ENCODE measurements around the gene CXCL5. TPM values are rescaled to one million over a fixed set of nuclear protein-coding genes. Genes with fewer than 3 reads are reported as not detected.
"Not testable (repeated sequence)": the region's sequence is repeated elsewhere in the genome, so short reads cannot be mapped to it uniquely, and the experiment has no call there.

The CXCL5 gene
- polyA plus RNA-seq, 12 donors, result 0.07 to 2.3 (median 0.27) TPM; not detected in 2

DNA sequence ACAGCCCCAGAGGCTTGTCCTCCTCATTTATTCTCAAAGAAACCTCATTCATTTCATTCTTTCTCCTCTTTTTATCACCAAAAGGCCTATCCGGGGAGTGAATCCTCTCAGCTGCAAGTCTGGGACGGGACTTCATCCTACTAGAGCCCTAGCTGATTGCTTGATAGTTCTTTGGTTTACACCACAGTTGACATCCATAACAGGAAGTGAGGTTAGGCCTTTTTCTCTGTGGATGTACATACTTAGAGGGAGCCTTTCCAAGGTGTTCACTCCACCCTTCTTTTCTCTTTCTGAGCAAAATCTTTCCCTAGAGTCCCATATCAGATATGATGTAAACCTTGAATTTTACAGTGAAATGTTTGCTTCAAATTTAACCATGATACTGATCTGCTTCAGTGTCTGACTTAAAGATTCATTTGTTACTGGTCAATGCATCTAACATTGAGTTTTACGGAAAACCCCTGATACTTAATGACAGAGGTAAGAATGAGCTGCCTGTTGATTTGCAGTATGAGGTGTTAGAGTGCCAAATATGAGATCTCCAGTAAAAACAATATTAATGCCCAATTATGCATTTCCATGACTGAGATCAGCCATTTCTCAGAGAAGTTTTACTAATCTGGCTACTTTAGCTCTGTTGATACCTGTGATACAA is 16.8 kb upstream of the CXCL5 start:
- no peak for DNase-seq

DNA sequence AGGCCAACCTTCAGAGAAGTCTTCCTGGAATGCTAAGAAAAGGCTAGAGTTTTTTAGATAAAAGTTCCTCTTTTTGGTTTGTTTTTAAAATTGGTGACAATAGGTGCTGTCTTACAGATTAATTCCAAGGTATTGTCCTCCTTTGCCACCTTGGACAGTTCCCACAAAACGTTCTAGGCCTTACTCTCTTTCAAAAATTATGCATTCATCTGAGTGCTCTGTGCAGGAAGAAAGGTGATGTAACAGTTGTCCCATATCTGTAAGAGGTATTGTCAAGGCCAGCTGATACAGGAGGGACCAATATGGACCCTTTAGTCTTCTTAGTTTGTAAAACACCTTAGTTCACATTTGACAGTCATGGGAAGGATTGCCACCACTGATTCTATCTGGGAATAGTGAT is 15.9 kb upstream of the CXCL5 start:
- DNase-seq, result no peak

DNA sequence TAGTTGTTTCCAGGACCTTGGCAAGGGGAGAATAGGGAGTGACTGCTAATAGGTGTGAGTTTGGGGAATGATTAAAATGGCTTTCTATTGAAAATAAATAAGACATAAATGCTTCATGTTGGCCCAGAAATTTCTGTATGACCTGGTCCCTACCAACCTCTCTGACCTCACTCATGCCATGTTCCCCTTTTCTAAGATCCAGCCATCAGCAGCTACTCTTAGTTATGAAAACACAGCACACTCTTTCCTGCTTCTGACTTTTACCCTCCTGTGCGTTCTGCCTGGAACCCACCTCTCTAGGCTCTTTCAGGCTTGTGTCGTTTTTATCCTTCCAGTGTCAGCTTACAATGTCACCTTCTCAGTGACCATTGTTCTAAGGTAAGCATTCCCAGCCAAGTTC is 14.8 kb upstream of the CXCL5 start:
- no peak for DNase-seq

DNA sequence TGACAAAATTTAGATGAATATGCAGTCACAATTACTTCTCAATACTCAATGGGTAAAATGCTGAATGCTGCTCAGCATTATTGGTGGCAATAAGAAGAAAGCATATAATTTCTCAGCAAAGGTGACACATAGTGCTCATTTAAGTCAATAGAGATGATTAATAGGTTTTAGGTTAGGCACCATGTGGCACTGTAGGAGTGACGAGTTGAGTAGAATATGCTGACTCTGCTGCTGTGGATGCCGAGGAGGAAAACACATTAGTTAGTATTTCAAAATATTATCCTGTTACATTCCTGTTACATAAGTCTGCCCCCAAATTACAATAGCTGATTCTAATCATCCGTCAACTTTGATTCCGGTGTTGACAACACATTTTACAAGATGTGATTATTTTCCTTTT is 13.7 kb upstream of the CXCL5 start:
- no peak for DNase-seq

DNA sequence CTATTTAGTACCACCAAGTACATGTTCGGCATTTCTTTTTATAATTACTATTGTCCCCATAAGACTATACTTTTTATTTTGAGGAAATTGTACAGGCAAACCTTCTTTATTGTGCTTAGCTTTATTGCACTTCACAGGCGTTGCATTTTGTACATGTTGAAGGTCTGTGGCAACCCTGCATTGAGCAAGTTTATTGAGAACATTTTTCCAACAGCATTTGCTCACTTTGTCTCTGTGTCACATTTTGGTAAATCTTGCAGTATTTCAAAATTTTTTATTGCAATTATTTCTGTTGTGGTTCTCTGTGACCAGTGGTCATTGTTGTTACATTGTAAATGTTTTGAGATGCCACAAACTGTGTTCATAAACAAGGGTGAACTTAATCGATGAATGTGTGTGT is 10.8 kb upstream of the CXCL5 start:
- DNase-seq, result no peak

DNA sequence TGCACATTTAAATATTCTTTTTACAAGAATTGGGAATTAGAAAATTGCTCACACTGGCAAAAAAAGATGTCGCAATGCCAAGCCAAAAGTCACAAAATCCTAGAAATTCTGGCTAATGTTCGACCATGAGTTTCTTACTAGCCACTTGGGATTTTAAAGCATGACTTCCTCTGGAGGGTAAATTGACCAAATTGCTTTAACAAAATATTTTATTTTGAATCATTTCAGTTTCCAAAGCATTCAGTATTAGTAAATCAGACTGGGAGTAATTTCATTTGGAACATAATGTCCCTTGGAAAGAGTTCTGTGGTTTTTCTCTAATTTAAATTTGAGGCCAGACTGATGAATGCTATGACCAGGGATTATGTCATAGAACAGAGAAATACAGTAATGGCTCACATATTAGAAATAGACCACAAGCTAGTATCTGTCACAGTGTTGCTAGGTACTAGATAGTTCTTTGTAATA is 7.6 kb upstream of the CXCL5 start:
- DNase-seq, result no peak

DNA sequence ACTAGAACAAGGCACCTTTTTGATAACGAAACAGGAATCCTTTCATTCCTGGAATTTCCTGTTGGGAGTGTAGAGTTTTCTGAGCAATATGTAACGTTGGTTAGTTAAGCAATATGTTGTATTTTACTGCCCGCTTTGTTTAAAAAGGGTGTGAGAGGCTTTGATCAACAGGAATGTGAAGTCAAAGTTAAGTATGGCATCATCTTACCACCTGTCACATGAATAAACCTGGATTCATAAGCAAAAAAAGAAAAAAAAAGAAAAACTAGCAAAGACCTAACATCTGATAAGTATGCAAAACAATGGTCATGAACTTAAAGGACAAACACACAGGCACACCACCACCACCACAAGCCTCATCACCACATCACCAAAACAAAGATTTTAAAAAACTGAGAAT is 7.1 kb upstream of the CXCL5 start:
- DNase-seq, result no peak

DNA sequence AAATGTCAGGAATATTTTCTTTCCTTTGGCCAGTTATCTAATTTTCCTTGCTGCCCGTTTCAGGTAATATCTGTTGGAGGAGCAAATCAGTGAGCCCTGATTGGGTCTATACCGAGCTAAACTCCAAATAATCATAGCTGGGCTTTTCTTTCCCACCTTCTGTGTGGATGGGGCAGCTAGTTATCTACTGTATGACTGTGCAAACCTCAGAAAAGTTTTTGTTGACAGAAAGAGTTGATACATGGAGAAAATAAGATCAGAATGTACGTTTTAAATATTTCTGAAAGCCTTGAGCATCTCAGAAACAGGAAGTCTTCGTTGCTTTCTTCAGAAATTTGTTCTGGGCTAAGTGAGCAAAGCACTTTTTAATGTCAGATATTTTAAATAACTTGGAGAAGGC is 6.2 kb upstream of the CXCL5 start:
- no peak for DNase-seq

DNA sequence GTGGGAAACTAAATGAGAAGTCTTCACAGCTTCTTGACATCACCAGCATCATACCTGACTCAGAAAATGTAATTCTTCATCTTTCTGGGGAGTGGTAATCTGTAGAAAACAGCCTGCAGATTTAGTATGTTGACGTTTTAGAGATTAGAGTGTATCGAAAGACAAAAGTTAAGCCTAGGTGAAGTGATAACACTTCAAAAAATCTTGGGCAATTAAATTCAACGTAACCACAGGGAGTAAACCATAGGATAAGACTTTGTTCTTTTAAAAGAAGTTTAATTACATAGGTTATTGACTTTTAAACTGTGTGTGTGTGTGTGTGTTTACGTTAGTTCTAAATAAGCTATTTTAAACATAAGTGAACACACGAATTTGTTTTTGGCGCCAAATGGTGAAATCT is 1.8 kb upstream of the CXCL5 start:
- no peak for DNase-seq

DNA sequence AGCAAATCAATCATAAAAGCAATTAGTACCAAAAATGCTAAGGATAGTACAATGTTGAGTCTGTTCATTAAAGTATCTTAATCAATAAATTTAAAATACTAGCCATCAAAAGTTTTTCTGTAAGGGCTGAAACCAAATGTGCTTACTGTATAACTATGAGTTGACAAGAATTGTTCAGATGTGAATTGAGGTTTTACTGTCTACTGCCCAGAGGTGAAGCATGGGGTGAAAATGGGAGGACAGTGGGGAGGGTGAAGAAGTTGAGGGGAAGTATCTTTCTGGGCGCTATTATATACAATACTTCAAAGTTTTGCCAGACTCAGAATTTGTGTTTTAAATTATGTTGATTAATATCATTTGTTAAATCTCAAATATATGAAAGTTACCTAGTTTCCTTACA is 6.4 kb downstream of the CXCL5 start:
- DNase-seq, result no peak

DNA sequence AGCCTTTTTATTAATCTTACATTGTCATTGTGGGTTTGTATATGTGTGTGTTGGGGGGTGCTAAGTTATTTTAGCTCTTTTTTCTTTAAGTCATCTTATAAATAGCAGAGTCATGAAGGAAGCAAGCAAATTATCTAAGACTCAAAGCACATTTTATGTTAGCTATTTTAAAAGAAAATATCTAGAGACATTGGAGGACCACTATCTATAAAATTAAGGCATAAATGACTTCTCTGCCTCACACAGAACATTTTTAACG is 6.8 kb downstream of the CXCL5 start:
- no peak for DNase-seq

DNA sequence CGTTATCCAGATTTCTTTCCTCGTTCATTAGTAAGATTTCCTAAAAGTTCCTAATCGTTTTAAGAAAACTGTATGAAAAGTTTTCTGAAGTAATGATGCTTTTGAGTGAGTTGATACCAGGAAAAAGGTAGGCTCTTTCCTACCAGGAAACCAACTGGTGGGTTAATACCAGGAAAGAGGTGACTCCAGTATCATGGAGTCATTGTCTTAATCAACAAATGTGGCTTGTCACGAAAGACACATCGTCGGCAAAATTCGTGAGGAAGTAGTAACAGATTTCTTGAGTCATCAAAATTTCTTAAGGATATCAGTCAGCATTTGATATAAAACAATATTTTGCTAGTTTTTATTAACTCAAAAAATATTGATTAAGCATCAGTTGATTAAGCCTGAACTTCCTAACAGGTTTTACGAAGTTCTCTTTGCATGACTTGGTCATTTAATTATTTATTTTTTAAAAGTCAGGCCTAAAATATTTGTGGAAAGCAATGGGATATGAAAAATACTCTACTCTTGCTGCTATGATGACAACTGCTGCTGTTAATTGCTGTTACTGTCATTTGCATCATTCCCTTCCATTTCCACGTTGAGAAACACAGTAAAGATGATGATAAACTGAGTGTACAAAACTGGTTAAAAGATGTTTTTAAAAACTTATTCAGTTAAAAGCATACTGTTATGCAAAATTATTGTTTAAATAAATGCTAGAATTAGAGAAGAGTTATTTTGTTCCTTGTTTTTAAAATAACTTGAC is 7.3 kb downstream of the CXCL5 start:
- DNase-seq, result no peak

DNA sequence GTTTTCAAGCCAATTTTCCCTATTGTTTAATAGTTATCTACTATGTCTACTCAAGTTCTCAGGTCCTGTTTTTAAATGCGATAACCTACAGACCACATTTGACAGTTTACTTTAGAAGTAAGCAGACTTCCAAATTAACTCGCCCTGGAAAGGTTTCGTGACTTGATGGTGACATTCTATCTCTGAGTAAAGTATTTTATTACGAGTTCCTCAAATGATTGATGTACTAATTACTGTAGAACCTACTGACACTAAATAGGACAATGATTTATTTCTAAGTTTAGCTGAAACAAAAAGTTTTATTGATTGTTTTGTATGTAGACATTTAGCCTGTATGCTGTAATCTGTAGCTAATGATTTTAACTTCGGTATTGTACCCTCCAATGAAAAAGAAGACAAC is 8.5 kb downstream of the CXCL5 start:
- DNase-seq, result no peak

DNA sequence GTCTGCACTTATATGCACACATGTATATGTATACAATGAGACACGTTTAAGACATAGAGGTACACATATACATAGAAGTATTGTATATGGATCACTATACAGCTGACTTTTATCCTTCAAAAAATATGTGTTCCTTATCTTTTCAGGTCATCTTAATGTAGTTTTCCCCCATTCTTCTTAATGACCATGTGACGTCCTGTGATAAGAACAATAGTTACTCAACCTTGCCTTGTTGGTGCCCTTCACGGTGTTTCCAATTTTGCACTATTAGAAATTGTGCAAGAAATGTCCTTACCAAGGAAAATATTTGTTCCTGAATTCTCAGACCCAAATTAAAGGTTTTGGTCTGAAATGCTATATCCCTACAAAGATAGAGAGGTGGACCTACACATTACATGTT is 9.4 kb downstream of the CXCL5 start:
- no peak for DNase-seq

DNA sequence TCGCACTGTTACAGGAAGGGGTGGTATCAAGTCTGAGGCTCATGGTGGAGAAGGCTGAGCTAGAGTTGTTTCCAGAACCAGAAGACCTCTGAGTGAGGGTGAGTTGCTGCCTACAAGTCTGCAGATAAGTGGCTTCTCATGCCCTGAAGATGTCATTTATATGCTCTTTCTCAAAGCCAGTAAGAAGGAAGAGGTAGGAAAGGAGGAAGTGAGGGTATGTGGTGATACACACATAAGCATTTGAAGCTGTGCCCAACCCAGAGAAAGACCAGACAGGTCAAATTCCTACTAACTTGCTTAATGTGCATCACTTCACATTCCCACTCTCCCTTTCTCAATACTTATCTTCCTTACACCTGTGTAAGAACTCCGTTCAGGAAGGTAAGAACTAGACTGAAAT is 10.4 kb downstream of the CXCL5 start, which contains the start of gene PPBP:
Gene PPBP, minus strand, starts transcription at position 130 of the 400 bp plus-strand sequence. Its CDS starts 87 bp downstream, at position 43.
- no peak for DNase-seq

DNA sequence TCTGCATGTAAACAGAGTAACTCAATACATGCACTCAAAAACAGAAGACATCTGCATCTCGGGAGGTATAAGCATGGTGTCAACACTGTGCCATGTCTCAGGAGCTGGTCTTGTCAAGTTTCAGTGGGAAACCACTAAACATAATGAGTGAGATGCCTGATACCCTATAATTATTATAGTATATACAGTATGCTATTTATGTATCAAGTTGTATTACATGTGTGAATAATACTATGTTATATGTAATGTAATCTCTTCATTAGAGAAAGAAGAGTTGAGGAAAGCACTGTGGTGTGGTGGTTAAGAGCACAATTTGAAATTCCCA is 13.0 kb downstream of the CXCL5 start:
- no peak for DNase-seq

DNA sequence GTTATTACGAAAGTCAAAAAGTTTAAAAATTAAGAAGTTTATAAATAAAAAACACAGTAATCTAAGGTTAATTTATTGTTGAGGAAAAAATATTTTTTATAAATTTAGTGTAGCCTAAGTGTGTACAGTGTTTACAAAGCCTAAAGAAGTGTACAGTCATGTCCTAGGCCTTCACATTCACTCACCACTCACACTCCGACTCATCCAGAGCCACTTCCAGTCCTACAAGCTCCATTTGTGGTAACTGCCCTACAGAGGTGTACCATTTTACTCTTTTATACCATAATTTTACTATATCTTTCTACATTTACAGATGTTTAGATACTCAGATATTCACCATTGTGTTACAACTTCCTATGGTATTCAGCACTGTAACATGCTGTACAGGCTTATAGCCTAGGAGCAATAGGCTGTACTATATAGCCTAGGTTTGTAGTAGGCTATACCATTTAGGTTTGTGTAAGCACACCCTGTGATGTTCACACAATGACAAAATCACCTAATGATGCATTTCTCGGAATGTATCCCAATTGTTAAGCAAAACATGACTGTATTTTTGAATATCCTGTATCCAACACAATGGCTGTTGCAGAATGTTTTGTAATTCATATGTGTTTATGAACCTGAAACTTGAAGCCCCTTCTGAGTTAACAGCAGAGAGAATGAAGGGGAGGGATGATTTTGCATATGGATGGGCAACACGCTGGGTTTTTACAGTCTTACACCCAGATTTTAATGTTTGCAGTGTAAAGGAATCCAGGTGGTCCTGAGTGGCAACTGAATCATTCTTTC is 13.5 kb downstream of the CXCL5 start:
- no peak for DNase-seq

DNA sequence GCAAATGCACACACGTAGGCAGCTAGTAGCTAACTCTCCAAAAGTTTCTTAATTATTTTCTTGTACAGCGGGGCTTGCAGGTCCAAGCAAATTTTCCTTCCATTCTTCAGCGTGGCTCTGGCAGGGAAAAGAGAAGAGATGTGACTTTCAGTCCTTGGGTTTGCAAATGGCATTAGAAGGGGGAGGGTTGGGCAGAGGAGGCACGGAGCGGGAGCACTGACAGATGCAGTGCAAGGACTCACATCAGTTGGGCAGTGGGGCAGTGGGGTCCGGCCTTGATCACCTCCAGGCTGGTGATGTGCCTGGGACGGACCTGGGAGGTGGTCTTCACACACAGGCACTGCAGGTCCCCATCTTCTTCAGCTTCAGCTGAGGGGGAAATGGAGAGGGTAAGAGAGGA is 17.3 kb downstream of the CXCL5 start:
- DNase-seq, result not testable (repeated sequence)

DNA sequence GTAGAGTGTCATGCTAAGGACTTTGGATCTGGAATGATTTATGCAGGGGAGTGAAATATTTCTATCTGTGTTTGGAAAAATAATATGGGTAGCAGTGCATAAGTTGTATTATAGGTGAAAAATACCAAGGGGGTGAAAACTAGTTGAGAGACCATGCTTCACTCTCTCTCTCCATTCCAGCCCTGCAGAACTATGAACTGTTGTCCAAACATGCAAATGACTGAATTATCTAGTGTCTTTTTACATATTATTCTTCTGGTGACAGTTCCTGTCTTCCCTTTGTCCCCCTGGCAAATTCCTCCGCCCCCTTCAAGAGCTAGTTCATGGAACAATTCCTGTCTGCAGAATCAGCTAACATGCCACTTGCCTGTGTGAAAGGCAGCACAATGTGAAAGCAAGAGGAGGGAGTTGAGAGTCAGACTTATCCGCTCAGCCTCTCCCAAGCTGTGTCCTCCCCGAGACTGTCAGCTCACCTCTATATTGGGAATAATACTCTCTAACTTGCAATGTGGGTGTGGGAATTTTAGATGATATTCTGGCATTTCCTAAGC is 19.0 kb downstream of the CXCL5 start:
- DNase-seq, result no peak

DNA sequence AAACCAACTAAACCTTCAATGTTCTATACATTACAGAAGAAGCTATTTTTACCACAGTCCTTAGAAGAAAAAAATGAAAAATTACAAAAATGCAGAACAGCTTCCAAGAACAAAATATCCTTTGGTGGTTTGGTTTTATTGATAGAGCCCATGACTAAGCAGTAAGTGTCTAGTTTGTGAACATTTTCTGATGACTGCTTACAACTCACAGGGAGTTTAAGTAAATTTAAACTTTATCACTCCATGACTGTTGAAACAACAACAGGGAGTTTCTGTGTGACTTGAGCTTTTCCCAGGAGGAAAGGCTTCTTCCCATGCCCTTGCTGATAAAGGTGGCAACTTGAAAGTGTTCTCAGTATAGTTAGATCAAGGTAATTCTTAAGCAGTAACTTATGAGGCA is 19.6 kb downstream of the CXCL5 start:
- DNase-seq, result no peak

DNA sequence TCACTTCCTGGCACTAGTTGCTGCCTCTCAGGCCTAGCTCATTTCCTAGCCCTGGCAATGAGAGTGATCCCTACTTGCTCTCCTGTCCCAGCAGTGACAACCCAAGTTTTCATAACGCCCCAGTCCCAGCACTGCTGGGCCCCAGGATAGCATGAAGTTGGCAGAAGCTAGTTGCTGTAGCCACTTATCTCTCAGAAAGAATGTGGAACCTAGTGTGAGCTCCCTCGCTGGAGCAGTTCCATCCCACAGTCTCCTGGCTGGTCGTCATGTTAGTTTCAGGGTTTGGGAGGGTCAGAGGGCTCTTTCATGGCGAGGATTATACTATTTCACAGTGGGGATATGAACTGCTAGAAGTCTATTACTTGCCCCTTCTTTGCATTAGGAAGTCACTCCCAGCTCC is 21.8 kb downstream of the CXCL5 start:
- no peak for DNase-seq

DNA sequence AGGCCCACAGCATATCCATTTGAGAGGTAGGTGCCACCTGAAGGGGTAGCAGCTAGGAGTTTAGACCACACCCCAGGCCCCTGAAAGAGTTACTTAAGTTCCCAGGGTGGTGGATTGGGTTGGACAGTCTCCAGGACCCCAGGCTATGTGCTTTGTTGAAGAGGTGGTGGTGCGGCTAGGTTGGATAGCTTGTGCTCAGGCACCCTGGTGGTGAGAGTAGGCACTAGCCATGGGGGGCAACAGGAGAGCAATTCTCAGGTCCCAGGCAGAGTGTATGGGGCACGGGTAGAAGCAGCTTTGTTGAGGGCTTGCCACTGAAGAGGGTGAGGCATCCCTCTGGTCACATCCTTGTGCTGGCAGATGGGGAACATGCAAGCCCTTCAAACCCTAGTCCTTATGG is 22.3 kb downstream of the CXCL5 start:
- no peak for DNase-seq

DNA sequence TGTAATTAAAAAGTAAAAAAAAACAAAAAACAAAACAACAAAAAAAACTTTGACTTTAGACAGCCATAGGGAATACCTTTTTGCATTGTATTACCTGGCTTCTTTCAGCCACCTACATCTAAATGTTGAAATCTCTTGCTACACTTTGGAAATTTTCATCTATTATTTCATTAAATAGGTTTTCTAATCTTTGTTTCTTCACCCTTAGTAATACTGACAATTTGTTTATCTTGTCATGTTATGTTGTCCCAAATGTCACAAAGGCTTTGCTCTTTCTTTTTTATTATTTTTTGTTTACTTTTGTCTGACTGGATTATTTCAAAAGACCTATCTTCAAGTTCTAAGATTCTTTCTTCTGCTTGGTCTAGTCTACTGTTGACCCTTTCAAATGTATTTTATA is 24.1 kb downstream of the CXCL5 start:
- DNase-seq, result no peak

Data from muscle of arm (tissue), 12 donors.